HG02840 (cell line): ENCODE data around the gene FBXO15.

Experiments
- ATAC-seq: cut with Tn5 transposase; IDR thresholded peaks from one replicate; pipeline ENCODE4 v1.9.1; 2021; ENCODE audit warnings: mild to moderate bottlenecking, moderate library complexity, moderate number of reproducible peaks; ENCODE audit not compliant: unreplicated experiment, low FRiP score

FBXO15 gene, protein sequence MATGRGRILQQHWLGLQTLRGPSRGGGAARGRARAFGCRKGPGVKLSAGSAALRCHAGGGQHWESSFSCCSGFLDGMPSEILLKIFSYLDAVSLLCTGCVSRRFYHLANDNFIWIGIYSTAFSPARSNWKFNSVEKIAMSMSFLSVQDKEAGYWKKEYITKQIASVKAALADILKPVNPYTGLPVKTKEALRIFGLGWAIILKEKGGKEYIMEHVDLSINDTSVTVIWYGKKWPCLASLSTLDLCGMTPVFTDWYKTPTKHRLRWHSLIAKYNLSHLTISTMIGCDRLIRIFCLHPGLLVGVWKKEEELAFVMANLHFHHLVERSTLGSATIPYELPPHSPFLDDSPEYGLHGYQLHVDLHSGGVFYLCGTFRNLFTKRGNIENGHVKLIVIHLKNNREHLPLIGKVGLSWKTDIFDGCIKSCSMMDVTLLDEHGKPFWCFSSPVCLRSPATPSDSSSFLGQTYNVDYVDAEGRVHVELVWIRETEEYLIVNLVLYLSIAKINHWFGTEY

DNA sequence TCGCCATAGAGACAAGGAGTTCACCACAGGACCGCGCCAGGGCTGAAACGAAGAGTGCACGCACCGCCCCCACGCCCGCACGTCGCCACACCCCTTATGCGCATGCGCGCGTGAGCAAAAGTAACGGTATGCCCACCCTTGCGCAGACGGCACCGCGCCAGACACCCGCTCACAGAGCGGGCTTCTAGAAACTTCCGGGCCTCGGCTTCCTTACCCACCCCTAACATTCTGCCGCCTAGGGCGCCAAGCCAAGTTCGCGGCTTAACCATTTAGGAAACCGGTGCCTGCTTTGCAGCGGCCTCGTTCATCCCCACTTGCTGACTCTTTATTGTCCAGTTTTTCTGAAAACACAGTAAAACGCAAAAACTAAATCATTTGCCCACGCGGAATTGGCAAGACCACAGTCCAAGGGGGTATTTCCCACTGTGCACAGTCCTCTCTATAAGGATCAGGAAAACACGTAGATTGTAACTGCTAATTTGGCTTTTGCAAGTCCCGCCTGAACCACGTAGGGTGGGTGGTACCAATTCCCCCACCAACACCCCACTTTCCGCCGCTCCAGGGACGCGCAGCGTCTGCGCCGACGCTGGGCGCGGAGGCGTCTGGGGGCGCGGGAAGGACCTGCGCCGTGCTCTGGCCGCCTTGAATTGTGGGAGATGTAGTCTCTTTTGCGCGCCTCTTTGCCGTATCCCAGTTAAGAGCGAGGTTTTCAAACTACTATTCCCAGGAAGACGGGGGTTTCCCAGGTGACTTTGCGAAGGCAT lies at the start of gene FBXO15, which contains the start of gene TIMM21:
TSS of gene FBXO15 (minus strand) at position 56 of the 764 bp plus-strand sequence. CDS start at position 7, 49 bp downstream.
TSS of gene TIMM21 (plus strand) at position 745 of the 764 bp plus-strand sequence. CDS start 286 bp downstream, outside the sequence.
- peak; percentile 90 for ATAC-seq

DNA sequence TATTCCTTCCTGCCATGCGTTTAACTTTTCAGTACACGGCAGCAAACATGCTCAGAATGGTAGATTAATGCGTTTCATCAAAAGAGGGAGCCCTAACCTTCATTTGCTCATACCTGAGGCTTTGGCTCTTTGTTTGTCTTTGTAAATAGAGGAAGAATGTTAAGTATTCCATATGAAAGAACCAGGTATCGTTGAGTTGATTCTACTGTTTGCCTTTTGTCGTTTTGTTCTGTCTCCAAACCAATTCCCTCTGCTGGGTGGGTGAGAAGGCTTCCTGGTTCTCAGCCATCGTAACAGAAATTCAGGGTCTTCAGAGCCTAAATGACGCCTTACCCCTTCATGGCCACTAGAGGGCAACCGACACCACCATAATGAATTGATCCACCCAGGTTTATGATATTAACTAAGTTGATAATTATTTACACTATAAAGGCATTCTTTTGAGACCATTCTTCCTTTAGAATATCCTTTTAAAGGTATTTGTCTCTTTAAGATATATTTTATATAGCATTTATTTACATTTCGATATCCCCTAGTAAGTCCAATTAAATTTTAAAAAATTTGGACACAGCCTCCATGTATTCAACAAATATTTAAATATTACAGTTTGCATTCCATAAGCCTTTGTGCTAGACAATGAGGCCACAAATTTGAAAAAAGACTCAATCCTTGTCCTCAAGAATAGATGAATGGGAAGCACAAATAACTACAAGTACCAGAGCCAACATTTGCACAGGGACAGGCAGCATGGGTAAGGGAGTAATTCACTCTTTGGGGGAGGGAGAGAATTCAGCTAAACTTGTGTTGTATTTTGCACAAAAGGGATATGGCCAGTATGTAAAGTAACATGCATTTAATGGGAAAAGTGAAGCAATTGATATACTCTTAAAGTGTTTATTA lies 48.8 kb upstream of the FBXO15 start:
- ATAC-seq: peak; percentile 82

DNA sequence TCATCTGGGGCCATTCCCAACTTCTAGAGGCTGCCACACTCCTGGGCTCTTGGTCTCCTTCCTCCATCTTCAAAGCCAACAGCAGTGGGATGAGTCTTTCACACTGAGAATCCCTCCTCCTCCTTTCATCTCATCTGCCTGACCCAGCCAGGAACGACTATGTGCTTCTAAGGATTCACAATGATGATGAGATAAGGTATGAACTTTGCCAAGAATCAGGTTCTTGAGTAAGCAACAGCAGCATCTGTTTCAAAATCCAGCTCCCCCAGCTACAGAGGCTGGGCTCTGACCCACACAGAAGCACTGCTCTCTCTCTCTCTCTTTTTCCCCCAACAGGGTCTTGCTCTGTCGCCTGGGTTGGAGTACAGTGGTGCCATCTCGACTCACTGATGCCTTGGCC lies 47.1 kb upstream of the FBXO15 start:
- ATAC-seq: no peak

DNA sequence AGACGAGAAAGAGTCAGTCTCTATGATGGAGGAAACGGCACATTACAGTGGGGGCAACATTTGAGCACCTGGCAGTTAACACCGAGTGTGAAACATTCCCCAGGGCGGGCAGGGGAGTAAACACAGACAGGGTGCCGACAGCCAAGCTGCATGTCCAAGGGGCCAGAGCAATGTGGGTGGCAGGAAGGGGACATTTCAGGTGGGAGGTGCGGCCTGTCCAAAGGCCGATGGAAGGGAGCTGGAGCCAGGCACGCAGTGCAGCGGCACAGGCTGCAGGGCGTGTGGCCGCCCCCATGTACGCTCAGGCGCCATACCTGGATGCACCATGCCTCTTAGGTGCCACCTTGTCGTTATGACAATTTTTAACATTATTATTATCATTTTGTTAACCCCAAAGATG lies 43.9 kb upstream of the FBXO15 start:
- no peak for ATAC-seq

DNA sequence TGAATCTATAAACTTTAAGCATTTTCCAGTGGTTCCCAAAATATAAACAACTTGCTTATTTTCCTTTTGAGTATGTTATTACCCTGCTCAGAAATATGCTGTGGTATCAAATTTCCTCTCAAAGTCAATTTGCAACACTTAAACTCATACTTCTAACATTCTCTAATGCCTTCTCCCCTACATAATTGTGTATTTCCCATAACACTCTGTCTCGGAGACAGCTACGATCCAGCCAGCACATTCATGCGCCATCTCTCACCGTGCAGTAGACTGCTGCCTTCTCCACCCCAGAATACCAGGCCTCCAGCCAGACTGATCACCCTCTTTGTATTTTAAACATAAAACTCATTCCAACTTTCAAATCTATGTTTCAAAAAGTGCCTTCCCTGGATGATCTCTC lies 42.5 kb upstream of the FBXO15 start:
- no peak for ATAC-seq

DNA sequence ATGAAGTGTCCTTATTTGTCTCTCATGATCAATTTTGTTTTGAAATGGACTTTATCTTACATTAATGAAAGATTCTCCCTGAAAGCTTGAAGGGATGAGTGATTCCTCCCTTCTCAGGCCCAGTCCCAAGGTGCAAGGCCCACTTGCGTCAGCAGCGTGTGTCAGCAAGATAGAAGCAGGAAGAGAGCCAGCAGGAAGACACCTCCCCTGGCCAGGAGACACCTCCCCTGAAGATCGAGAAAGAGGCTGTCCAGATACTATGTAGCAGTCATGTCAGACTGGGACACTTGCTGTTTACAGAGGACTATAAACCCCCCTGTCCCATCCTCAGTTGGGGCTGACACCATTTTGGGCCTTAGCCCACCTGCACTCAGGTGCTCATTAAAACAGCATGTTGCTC lies 39.0 kb upstream of the FBXO15 start:
- ATAC-seq: no peak

DNA sequence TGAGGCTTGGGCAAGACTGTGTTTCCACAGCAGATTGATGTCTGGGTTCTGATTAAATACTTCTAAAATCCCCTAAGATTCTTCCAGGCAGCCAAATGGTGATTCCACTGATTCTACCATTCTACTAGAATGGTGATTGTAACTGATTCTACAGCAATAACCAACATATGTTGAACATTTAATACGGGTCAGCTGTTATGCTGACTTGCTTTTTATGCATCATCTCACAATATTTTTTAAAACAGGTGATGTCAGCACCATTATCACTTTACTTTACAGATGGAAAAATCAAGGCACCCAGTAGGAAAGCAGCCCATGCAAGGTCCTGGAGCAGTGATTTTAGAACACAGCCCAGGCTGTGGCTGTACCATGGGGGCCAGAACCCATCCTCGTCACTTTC lies 38.2 kb upstream of the FBXO15 start:
- no peak for ATAC-seq

DNA sequence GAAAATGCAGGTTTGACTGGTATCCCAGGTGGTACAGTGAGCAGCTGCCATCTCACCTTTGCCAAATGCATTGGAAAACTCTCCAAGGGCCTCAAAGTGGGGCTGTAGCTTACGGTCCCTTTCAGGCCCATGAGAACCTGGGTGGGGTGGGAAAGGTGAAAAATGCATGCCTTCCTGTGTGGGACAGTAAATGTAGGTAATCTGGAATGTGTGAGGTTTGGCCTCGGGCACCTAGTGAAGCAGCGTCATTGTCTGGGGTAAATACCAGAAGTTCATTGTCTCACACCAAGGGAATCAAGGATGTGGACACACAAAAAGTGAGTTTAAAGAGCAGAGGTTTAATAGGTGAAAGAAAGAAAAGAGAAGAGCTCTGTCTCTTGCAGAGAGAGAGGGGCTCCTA lies 37.2 kb upstream of the FBXO15 start:
- ATAC-seq: no peak

DNA sequence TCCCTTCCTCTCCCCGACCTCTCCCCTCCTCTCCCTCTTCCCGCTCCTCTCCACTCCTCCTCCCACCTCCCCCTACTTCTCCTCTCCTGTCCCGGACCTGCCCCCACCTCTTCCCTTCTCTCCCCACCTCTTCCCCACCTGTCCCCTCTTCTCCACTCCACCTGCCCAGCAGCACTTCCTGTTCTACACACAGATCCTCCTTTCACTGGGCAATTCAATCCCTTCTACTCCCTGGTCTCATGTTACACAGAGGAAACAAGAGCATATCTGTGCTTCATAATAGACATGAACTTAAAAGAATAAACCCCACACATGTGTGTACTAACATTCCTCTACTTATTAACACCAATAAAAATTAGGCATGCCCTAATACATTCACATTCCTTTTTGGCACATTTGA lies 35.5 kb upstream of the FBXO15 start:
- ATAC-seq: no peak

DNA sequence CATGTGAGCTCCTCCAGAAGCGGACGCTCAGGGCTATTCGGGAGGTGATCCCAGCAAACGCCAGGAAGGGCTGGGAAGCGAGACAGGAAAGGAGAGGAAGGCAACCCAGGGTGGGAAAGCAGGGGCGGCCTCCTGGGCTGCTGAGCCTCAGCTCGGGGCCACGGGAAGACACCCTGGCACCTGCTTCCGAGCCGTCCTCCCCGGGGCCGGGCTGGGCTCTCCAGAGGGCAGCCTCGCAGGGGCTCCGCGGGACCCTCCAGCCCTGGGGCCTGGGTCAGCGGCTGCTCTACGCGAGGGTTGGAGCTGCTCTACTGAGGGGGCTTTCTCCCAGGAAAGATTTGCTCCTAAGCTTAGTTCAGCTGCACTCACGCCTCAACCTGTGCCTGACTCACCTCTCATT lies 34.7 kb upstream of the FBXO15 start:
- ATAC-seq: no peak

DNA sequence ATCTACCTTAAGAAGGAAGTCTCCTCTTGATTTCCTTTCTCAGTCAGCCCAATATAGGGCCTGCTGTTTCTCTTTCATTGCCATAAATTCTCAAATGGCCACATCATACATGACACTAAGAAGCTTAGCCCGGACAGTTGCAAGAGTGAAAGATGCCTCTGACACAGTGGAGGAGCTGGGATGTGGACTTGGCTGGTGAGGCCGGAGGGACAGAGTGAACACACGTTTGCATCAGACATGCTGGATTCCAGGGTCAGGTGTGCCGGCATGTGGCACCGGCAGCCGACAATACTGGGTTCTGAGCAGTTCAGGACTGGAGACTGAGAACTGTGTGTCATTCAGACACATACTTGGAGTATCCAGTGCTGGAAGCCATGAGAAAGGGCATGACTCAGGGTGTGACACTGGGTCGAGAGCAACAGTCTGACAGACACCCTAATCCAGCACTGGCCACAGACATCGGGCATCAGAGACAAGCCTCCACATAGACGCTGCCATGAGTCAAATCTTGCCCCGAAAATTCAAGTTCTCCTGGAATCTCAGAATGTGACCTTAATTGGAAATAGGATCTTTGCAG lies 32.1 kb upstream of the FBXO15 start:
- no peak for ATAC-seq

DNA sequence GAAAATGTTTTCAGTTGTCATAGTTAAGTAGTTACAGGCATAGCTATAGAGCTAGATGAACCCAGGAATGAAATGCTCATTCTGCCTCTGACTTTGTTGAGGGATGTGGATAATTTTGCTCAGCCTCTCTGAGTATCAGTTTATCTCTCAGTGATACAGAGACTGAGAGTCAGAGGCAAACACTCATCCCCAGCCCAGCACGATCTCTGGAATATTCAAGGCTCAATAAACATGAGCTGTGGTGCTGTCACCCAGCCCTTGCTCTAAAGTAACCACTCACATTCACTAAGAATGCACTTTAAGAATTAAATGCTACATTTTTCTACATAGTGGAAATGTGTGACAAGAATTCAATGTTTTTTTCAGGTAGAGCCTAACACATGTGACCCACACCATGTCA lies 31.2 kb upstream of the FBXO15 start:
- no peak for ATAC-seq

DNA sequence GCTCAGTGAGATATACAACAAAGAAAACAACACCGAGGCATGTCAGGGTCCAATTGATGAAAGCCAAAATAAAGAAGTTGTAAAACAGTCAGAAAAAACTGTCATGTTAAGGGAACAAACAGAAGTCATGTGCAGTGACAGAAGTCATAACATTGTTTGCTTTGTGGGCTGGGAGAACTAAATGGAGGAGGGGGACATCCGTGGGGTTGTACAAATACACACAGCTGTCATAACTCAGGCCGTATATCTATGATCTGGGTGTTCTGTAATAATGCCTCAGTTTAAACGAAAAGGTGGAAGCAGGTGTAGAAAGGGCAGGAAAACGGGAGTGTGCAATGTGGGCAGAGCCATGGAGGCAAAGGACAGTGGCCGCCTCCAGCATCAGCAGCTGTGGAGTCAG lies 28.0 kb upstream of the FBXO15 start:
- ATAC-seq: no peak

DNA sequence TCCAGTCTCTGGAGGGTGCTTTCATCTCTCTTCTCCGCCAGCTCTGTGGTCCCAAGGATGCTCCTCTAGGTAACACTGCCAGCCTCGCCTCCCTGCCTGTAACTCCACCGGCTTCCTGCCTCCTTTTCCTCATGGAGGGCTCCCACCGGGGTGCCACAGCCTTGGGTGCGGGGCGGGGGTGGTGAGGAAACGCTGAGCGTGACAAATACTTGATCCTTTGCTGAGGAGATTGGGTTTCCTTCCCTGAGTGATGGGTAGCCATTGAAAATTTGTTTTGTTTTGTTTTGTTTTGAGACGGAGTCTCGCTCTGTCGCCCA lies 25.8 kb upstream of the FBXO15 start:
- no peak for ATAC-seq

DNA sequence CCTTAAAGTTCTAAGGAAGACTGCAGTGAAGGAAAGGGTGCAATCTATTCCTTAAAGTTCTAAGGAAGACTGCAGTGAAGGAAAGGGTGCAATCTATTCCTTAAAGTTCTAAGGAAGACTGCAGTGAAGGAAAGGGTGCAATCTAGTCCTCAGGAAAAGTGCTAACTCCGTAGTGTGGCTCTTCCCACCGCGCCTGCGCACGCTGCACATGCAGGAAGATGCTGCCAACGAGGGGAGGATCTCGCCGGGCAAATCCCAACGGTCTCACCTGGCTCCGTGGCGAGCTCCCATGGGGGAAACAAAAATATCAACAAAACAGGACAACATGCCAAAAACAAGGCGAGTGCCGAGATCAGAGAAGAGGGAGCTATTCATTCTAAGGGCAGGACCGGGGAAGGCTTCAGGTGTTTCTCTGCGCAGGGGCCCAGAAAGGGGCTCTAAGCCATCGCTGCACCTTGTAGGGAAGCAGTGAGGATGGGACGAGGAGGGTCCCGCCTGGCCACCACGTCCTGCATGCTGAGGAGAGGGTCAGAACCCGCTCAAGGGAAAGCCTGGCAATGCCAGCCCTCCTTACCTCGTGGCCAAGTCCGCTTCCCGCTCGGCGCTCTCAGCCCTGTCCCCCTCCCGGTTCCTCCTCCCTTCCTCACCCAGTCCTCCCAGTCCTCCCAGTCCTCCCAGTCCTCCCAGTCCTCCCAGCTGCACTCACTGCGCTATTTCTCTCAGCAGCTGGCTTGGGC lies 25.2 kb upstream of the FBXO15 start:
- no peak for ATAC-seq

DNA sequence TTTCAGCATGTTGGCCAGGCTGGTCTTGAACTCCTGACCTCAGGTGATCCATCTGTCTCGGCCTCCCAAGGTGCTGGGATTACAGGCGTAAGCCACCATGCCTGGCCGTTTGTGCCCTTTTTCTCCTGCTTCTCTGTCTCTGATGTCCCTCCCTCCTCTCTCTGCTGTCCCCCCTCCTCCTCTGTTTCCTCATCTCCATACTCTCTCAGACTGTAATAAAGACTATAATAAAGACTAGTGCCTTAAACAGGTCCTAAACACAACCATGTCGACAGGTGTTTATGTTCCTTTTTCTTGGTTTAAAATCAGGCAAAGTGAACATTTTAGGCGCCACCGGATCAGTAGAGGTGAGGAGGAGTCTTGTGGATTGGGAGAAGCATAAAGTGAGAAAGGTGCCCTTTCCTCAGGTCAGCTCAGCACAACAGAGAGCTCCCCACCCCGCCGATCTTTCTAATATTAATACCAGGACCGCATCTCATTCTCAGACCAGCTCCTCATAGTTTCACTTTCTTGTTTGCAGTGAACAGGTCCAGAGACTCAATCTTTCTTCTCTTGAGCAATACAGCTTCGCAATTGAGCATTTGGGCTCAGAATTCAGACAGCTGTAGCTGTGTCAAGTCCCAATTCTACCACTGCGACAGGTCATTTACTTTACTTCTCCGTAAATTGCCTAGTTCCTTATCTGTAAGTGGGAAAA lies 24.4 kb upstream of the FBXO15 start:
- ATAC-seq: peak; percentile 93

DNA sequence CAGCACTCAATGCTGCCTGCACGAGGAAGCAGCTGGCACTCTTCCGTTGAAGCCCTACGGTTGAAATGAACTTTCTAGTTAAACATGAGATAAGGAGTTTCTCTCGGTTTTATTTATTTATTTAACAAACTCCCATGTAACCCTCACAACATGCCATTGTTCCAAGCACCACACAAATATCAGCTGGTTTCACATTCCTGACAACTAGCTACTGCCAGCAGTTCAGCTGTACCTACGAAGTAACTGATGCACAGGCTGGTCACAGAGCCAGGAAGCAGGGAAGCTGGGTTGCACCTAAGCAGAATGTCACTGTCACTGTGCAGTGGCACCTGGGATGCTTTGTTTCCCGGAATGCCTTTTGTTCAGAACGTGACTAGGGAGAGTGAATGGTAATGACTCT lies 18.8 kb upstream of the FBXO15 start:
- ATAC-seq: no peak

DNA sequence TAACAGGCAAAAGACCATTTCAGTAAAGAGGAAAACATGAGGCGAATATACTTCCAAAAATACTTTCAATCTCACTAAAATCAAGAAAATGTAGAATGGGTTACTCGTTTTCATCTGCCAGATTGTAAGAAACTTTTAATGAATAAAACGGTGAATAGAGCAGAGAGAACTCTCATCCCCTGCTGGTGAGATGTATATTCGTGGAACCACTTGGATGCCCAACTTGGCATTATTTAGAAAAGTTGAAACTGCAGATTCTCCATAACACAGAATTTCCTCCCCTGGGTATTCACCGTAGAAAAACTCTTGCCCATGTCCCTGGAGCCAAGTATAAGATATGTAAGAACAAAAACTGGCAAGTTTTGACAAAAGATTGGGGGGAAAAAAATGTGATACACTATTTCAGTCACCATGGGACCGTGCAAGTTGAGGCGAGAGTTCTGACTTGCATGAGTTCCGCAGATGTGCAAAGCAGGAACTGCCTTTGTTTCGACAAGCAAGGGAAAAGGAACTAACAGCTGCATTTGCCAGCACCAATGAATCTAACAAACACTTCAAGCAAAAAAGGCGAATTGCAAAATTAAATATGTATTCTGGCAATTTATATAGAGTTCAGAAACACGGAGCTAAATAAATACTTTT lies 15.5 kb upstream of the FBXO15 start:
- ATAC-seq: no peak

DNA sequence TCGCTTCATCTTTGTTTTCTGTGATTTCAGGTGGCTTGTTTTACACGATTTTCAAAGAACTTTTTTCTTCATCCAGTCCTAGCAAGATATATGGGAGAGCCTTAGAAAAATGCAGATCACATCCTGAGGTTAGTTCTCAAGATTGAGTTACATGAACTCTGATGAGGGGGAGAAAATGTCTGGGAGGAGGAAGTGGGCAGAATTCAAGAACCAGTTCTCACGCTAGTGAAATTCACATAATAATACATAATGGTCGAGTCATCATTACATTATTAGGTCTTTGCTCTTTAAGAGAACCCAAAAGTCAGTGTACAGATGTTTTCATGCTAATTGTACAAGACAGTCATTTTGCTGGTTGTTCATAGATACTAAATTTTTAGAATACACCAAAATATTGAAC lies 7.6 kb upstream of the FBXO15 start:
- no peak for ATAC-seq
